Ishikawa (cell line): ENCODE measurements around the gene ANK3.

Experiments used
- CEBPB ChIP-seq: IDR thresholded peaks from 2 replicates; pipeline ENCODE4 v1.6.1; 2012
- EP300 ChIP-seq: IDR thresholded peaks from 2 replicates; pipeline ENCODE4 v1.6.1; 2012; ENCODE audit warnings: borderline replicate concordance
- FOXM1 ChIP-seq: IDR thresholded peaks from 2 replicates; pipeline ENCODE4 v1.6.1; 2012; ENCODE audit warnings: low read depth, borderline replicate concordance
- MAX ChIP-seq: IDR thresholded peaks from 2 replicates; pipeline ENCODE4 v1.6.1; 2012
- NFIC ChIP-seq: IDR thresholded peaks from 2 replicates; pipeline ENCODE4 v1.6.1; 2012
- RAD21 ChIP-seq: IDR thresholded peaks from 2 replicates; pipeline ENCODE4 v1.6.1; 2012; ENCODE audit warnings: low read depth
- REST ChIP-seq: IDR thresholded peaks from 2 replicates; pipeline ENCODE4 v1.6.1; 2012; ENCODE audit warnings: low read depth, mild to moderate bottlenecking
- TAF1 ChIP-seq: IDR thresholded peaks from 2 replicates; pipeline ENCODE4 v1.6.1; 2012; ENCODE audit warnings: low read depth, mild to moderate bottlenecking
- TCF12 ChIP-seq: IDR thresholded peaks from 2 replicates; pipeline ENCODE4 v1.6.1; 2012; ENCODE audit warnings: low read depth
- TEAD4 ChIP-seq: IDR thresholded peaks from 2 replicates; pipeline ENCODE4 v1.6.1; 2012
- YY1 ChIP-seq: IDR thresholded peaks from 2 replicates; pipeline ENCODE4 v1.6.1; 2012; ENCODE audit warnings: low read depth

- TF ChIP-seq TAF1, result no peak
- TF ChIP-seq RAD21, result no peak
- TF ChIP-seq CEBPB, result no peak
- no peak for TF ChIP-seq MAX
- no peak for TF ChIP-seq TCF12
- TF ChIP-seq NFIC, result no peak
- no peak for TF ChIP-seq TEAD4
- TF ChIP-seq REST, result no peak
- no peak for TF ChIP-seq YY1
- TF ChIP-seq FOXM1, result no peak
- TF ChIP-seq EP300, result no peak
These were observed 143.3 kb downstream of the ANK3 start for GRCh38 chr10:60246382-60246781.
